ENCODE measurements around the gene KTN1.

KTN1 gene

GRCh38 chr14:55724736-55725135 is 144.7 kb downstream of the KTN1 start:
- DNase-seq, result no peak

- no peak for DNase-seq
These were observed 150.7 kb downstream of the KTN1 start for GRCh38 chr14:55730592-55731310.

- no peak for DNase-seq
These were observed 151.4 kb downstream of the KTN1 start for GRCh38 chr14:55731311-55731872.

GRCh38 chr14:55731881-55732498 is 152.0 kb downstream of the KTN1 start:
- DNase-seq, result peak; percentile 38

GRCh38 chr14:55733599-55733998 is 153.6 kb downstream of the KTN1 start:
- DNase-seq, result no peak

Data from stimulated activated CD4-positive, alpha-beta T cell treated with anti-CD3 and anti-CD28 coated beads, Interleukin-4, amount 100 ng/mL, for 1 hour (primary cell).